ENCODE results near the gene MAP3K3.

Gene MAP3K3

DNA sequence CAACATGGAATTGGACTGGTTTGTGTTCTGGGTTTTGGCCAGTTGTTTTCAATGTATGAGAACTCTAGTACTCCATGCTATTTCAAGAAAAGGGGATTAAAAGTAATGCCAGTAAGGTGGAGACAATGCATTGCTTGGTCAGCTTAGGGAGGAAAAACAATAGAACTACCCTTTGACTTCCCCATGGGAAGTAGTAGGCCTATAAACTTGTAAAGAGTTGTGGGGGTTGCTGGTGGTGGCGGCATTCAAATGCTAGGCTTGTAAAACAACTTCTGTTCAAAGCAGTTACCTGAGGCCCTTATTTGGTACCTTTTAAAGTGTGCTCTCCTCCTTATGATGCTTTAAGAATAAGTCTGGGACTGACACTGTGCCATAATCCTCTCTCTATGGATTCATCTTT, 9.4 kb downstream of the MAP3K3 start:
- Mint-ChIP-seq H3K4me1 (ENCODE audit: low read depth) (peaks cover 75% of the 10 kb centered on the region), H3K4me3 (no peak overlapping the region), H3K9me3 (no peaks in the 10 kb centered on the region), H3K27ac (peak overlapping the region; percentile 62), H3K27me3 (no peaks in the 10 kb centered on the region), H3K36me3 (ENCODE audit: low read depth) (peaks cover 39% of the 10 kb centered on the region)
- intact Hi-C loops (cut with micrococcal nuclease): no loop called here

DNA sequence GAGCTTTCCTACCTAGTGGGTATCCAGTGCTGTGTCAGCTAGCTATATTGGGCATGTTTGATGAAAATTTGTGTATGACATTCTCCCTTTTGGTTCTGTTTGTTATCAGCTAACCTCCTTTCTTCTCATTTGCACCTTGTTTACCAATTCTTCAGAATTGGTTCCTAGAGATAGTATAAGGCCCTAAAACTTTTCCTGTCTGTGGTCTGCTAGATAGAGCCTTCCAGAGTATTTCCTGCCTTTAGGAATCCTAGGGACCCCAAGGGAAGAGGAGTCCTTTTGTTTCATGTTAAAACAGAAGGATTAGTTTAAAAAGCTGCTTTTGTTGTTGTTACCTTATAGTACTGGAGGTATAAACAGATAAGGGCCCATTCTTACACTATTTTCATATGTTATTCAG, 11.5 kb downstream of the MAP3K3 start:
- Mint-ChIP-seq H3K4me3 (no peak overlapping the region), H3K4me1 (ENCODE audit: low read depth) (peaks cover 69% of the 10 kb centered on the region), H3K27ac (peak overlapping the region; percentile 67), H3K36me3 (ENCODE audit: low read depth) (peaks cover 59% of the 10 kb centered on the region), H3K27me3 (no peaks in the 10 kb centered on the region), H3K9me3 (no peaks in the 10 kb centered on the region)
- intact Hi-C loops (cut with micrococcal nuclease): no loop called here

DNA sequence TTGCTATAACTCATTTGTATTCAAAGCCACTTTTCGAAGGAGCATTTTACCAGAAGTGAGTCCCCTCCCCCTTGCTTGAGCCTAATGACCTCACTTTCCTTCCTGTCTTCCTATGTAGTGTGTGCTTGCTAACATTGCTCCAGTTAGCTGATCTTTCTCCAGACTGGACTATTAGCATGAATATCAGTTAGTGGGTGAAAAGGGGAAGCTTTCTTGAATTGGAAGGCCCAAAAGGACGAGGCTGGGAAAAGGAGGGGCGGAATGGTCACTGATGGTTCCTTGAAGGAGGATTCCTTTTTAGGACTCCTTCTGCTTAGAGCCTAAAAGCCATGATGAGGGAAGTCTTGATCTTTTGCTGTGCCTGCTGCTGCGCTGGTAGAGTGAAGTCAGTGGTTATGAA, 11.9 kb downstream of the MAP3K3 start:
- intact Hi-C loops (cut with micrococcal nuclease): no loop called here
- peaks cover 73% of the 10 kb centered on the region for H3K4me1 Mint-ChIP-seq (ENCODE audit: low read depth)
- no peaks in the 10 kb centered on the region for H3K9me3 Mint-ChIP-seq
- H3K27me3 Mint-ChIP-seq: no peaks in the 10 kb centered on the region
- H3K36me3 Mint-ChIP-seq (ENCODE audit: low read depth): peaks cover 60% of the 10 kb centered on the region
- peak overlapping the region; percentile 0 for H3K4me3 Mint-ChIP-seq
- H3K27ac Mint-ChIP-seq: peak overlapping the region; percentile 67

DNA sequence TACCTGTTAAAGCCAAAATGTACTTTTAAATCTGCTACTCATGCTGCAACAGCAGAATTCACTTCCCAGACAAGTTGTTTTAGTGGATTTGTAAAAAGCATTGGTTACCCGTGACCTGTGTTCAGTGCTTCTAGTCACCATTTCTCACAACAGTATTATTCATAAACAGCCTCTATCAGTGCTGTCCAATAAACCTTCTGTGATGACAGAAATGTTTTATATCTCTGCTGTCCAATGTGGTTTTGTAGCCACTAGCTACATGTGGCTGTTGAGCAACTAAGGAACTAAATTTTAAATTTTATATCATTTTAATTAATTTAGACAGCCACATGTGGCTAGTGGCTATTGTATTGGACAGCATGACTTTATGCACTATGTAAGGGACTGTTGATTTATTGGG, 12.6 kb downstream of the MAP3K3 start:
- Mint-ChIP-seq H3K27ac (peak overlapping the region; percentile 67), H3K4me1 (ENCODE audit: low read depth) (peaks cover 80% of the 10 kb centered on the region), H3K9me3 (no peaks in the 10 kb centered on the region), H3K4me3 (no peak overlapping the region), H3K27me3 (no peaks in the 10 kb centered on the region), H3K36me3 (ENCODE audit: low read depth) (peaks cover 61% of the 10 kb centered on the region)
- intact Hi-C loops (cut with micrococcal nuclease): no loop called here

DNA sequence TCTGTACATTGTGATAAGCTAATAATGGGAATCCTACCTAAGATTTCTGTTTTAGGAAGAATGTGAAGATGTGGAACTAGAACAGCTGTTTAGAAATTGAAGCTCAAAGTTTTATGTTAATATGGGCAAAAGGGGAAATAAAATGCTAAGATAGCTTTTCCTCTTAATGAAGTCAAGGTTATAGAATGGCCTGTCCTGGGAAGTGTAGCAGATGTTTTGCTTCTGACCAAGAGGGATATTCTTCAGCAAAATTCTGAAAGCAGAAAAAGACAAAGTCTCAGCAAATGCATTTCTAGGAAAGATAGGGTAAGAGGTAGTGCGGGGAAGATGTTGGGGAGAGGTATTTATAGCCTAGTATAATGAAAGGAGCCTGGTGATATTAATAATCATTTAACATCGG, 13.1 kb downstream of the MAP3K3 start:
- H3K27ac Mint-ChIP-seq: peak overlapping the region; percentile 67
- peaks cover 83% of the 10 kb centered on the region for H3K4me1 Mint-ChIP-seq (ENCODE audit: low read depth)

DNA sequence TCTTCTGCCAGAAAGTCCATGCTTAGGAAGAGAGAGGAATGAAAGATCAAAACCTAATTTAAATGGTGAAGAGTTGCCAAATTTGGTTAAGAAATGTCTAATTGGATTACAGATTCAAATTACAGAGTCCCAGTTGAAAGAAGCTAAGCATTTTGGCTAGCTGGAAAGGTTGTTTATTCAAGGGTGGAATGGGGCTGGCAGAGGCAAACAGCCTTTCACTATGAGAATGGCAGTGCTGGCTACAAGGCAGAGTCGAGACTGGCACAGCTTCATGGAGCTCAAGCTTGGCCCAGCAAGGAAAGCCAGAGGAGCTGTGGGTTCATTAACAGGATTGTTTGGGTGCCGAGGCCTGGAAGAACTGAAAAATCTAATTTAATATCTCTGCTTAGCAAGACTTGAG, 13.6 kb downstream of the MAP3K3 start:
- H3K36me3 Mint-ChIP-seq (ENCODE audit: low read depth): peaks cover 65% of the 10 kb centered on the region
- H3K27me3 Mint-ChIP-seq: no peaks in the 10 kb centered on the region
- H3K4me1 Mint-ChIP-seq (ENCODE audit: low read depth): peaks cover 83% of the 10 kb centered on the region
- intact Hi-C loops (cut with micrococcal nuclease): no loop called here
- H3K4me3 Mint-ChIP-seq: no peak overlapping the region
- H3K27ac Mint-ChIP-seq: peak overlapping the region; percentile 67
- no peaks in the 10 kb centered on the region for H3K9me3 Mint-ChIP-seq

More for the DNA sequence above, 13.1 kb downstream of the MAP3K3 start:
- intact Hi-C loops (cut with micrococcal nuclease): no loop called here
- no peaks in the 10 kb centered on the region for H3K9me3 Mint-ChIP-seq
- no peaks in the 10 kb centered on the region for H3K27me3 Mint-ChIP-seq
- H3K4me3 Mint-ChIP-seq: no peak overlapping the region
- H3K36me3 Mint-ChIP-seq (ENCODE audit: low read depth): peaks cover 65% of the 10 kb centered on the region

DNA sequence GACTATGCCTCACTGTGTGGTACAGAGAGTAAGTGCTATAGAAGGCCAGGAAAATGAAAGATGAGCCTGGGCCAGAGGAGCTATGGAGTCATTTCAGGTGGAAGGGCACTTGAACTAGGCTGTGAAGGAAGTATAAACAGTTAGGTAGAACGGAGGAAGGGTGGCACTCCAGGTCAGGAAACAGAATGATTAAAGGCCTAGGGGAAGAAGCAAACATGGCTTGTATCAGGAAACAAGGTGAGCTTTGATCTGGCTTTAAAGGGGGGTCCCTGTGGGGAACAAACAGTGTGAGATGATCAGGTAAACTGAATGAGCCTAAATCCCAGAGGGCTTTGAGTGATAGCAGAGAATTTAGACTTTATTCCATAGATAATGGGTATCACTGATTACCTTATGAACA, 16.9 kb downstream of the MAP3K3 start:
- no peaks in the 10 kb centered on the region for H3K9me3 Mint-ChIP-seq
- peaks cover 72% of the 10 kb centered on the region for H3K4me1 Mint-ChIP-seq (ENCODE audit: low read depth)
- peaks cover 46% of the 10 kb centered on the region for H3K36me3 Mint-ChIP-seq (ENCODE audit: low read depth)
- intact Hi-C loops (cut with micrococcal nuclease): no loop called here
- no peaks in the 10 kb centered on the region for H3K27me3 Mint-ChIP-seq
- H3K27ac Mint-ChIP-seq: peak overlapping the region; percentile 70
- H3K4me3 Mint-ChIP-seq: no peak overlapping the region

DNA sequence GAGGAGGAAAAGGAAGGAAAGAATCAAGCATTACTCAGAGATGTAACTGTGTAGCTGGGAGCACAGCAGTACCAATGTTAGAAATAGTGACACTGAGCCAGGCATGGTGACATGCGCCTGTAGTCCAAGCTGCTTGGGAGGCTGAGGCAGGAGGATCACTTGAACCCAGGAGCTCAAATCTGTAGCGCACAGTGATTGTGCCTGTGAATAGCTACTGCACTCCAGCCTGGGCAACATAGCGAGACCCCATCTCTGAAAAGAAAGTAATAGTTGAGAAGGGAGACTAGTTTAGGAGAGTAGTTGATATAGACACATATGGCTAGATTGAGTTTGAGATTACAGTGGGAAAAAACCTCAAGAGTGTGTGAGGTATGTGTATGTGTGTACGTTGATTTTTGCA, 17.8 kb downstream of the MAP3K3 start:
- Mint-ChIP-seq H3K4me1 (ENCODE audit: low read depth) (peaks cover 70% of the 10 kb centered on the region), H3K36me3 (ENCODE audit: low read depth) (peaks cover 52% of the 10 kb centered on the region), H3K27ac (peak overlapping the region; percentile 45), H3K27me3 (no peaks in the 10 kb centered on the region), H3K4me3 (no peak overlapping the region), H3K9me3 (no peaks in the 10 kb centered on the region)
- intact Hi-C loops (cut with micrococcal nuclease): no loop called here

DNA sequence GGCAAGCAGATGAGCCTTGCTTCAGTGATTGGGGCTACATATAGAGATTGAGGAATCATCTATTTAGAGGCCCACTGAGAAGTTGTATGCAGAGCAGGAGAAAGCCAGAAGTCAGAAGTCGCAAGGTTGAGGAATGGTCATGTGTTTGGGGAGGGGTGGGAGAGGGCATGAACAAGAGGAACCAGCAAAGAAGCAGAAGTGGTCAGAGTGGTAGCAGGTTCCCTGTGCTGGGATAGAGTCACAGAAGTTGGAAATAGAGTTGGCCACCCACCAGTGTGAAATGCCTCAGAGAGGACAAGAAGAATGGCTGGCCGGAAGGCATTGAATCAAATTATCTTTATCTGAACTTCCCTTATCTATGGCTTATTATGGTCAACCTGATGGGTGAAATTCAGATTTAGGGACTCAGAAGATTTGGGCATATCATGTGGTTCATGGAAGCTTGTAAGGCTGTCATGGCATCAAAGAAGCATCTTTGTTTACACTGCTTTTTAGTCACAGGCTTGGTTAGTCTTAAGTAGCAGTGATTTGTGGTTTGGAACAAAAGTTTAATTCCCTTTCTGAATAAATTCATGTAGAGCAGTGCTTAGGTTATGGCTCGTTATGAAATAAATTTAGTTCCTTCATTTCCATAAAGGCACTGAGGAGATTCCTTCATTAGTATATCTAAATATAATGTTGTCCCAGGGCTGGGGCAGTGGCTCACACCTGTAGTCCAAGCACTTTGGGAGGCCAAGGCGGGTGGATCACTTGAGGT, 19.7 kb downstream of the MAP3K3 start:
- Mint-ChIP-seq H3K4me1 (ENCODE audit: low read depth) (peaks cover 70% of the 10 kb centered on the region), H3K27me3 (no peaks in the 10 kb centered on the region), H3K4me3 (no peak overlapping the region), H3K36me3 (ENCODE audit: low read depth) (peaks cover 57% of the 10 kb centered on the region), H3K9me3 (no peaks in the 10 kb centered on the region), H3K27ac (peak overlapping the region; percentile 77)
- intact Hi-C loops (cut with micrococcal nuclease): no loop called here

DNA sequence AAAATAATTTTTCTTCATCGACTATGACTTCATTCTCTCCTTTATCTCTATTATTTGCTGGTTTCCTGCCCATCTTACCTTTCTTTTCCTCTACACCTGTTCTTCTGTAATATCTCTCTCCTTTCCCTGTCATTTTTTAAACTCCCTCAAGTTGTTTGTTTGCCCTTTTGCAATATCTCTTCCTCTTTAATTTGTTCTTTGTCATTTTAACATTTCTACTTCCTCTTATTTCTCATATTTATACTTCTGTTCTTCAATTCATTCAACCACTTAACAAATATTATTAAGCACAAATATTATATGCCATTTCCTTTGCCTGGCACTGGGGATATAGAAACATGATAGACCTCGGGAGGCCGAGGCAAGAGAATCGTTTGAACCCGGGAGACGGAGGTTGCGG, 22.6 kb downstream of the MAP3K3 start:
- Mint-ChIP-seq H3K4me3 (peak overlapping the region; percentile 0), H3K27me3 (no peaks in the 10 kb centered on the region), H3K36me3 (ENCODE audit: low read depth) (peaks cover 45% of the 10 kb centered on the region), H3K27ac (peak overlapping the region; percentile 82), H3K9me3 (no peaks in the 10 kb centered on the region), H3K4me1 (ENCODE audit: low read depth) (peaks cover 79% of the 10 kb centered on the region)
- intact Hi-C loops (cut with micrococcal nuclease): no loop called here

DNA sequence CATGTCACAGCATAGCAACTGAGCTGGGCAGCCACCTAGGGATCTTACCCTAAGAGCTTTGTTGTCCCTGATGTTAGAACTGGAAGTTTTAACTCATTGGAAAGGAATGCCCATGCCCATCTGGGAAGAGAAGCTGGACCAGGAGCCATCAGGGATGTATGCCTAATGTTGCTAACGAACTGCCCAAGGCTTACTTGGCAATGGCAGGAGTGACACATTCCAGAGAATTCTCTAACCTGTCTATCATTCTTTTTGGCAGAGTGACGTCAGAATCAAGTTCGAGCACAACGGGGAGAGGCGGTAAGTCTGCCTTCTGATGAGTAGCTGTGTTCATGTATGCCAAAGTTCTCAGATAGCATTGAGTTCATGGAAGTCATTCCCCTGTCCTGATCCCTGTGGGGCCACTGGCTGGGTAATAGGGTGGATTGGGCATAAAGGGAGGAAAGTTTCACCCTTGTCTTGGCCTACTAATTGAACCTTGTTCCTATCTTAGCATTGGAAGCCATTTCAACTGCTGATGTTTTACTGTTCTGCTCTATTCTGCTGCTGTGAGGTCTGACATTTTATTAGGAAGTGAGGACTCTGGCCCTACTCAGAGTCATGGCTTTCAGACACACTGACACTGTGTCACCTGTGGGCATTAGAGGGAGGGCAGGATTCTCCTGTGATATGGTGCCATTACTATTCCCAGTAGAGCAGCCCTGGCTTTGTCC, 23.7 kb downstream of the MAP3K3 start:
- Mint-ChIP-seq H3K4me3 (no peak overlapping the region), H3K9me3 (no peaks in the 10 kb centered on the region), H3K27ac (peak overlapping the region; percentile 82), H3K4me1 (ENCODE audit: low read depth) (peaks cover 77% of the 10 kb centered on the region), H3K36me3 (ENCODE audit: low read depth) (peaks cover 48% of the 10 kb centered on the region), H3K27me3 (no peaks in the 10 kb centered on the region)
- intact Hi-C loops (cut with micrococcal nuclease): no loop called here

DNA sequence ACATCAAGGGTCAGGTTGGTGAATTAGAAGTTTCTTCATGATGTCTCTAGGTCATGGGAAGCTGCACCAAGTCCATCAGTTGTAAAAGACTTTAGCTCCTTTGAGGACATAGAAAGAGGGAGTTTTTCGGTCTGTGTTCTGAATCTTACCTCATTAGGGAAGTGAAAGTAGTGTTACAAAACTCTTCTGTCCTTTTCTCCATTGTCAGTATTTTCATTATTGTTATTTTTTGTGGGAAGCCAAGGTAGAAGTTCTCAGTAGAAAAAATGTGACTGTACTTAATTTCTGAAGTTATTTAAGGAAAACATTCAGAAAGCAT, 24.2 kb downstream of the MAP3K3 start:
- Mint-ChIP-seq H3K36me3 (ENCODE audit: low read depth) (peaks cover 53% of the 10 kb centered on the region), H3K27me3 (no peaks in the 10 kb centered on the region), H3K4me3 (no peak overlapping the region), H3K9me3 (no peaks in the 10 kb centered on the region), H3K27ac (peak overlapping the region; percentile 82), H3K4me1 (ENCODE audit: low read depth) (peaks cover 75% of the 10 kb centered on the region)
- intact Hi-C loops (cut with micrococcal nuclease): no loop called here

DNA sequence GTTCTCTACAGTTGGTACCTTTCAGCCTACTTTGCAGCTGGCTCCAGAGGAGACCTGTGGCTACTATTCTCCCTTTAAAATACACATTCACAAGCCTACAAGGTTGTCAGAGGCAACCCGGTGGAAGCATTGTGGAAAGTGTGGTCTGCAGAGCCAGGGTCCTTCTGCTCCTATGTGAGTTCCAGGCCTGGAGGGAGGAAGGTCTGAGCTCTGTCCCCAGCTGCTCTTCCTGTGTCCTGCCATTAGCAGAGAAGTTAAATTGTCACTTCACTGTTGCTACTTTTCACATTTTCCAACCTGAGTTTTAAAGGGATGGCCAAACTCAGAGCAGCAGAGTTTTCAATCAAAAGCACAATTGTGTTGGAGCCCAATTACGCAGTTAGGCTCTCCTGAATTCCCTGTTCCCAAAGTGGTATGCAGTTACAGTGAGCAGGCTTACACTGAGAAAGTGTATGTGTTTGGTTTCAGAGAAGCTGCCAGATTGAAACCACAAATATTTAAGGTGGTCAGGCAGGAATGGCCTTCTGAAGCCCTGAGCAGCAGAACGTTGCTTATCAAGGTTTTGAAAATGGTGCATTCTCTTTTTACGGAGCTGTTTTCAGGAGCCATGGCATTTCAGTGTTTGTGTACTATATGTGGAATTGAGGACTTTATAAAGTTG, 25.0 kb downstream of the MAP3K3 start:
- Mint-ChIP-seq H3K4me3 (no peak overlapping the region), H3K27ac (peak overlapping the region; percentile 82), H3K36me3 (ENCODE audit: low read depth) (peaks cover 60% of the 10 kb centered on the region), H3K27me3 (no peaks in the 10 kb centered on the region), H3K9me3 (no peaks in the 10 kb centered on the region), H3K4me1 (ENCODE audit: low read depth) (peaks cover 71% of the 10 kb centered on the region)
- intact Hi-C loops (cut with micrococcal nuclease): no loop called here

DNA sequence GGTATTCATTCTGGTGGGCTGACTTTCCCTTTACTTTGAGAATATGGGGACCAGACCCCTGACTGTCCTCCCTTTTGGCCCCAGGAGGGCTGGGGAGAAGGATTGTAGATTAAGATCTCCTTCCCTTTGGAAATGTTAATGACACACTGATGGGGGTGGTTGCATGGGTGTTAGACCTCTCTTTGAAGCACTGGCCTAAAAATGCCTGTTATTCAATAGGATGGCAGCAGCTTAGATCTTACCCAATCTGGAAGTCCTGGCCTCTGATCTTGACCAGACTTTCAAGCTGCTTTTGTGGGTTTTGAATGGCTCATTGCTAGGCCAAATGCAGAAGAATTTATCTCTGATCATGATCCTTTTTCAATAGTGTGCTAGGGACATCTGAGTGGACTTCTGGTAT, 25.7 kb downstream of the MAP3K3 start:
- intact Hi-C loops (cut with micrococcal nuclease): loop anchor here (2.0 kb wide), 1 partner anchor 23 kb away; no protein-coding TSS in a partner anchor
- Mint-ChIP-seq H3K4me1 (ENCODE audit: low read depth) (peaks cover 77% of the 10 kb centered on the region), H3K27ac (peak overlapping the region; percentile 34), H3K36me3 (ENCODE audit: low read depth) (peaks cover 68% of the 10 kb centered on the region), H3K4me3 (no peak overlapping the region), H3K9me3 (no peaks in the 10 kb centered on the region), H3K27me3 (no peaks in the 10 kb centered on the region)
